Activated T-helper 9 cell treated with anti-CD3 and anti-CD28 coated beads, Interleukin-2, amount 50 U/mL, for 16 hours (primary cell): ENCODE data around the gene CPNE4.

Source experiments
- DNase-seq: peaks from one replicate; pipeline ENCODE4 v3.0.0-alpha.2; 2020; ENCODE audit warnings: low read depth

The CPNE4 gene

DNA sequence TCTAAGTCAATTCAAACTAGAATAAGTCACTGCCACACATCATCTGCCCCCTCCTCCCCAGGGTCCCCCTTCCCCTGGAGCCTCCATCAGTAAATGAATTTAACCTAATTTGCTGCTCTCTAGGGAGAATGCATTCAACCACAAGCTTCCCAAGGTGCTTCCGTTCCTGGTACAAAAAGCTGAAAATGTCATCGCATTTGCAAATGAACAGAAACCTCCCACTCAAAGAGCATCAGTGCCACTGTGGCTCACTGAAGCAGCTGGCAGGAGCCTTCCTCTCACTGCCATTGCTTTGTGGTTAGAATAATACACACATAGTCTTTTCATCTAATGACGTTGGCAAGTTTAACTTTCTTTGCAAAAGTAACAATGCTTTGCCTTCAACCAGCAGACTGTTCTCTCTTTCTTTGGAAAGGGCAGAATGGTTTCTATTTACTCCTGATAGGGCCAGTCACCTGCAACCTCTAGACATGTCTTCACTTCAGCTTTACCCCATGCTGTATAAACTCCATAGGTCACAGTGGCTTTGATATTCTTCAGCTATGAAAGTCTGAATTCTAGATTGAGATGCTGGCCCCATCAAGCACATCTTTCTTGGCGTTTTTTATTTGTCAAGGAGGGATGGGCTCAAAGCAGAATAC lies 238.1 kb downstream of the CPNE4 start:
- no peak for DNase-seq

DNA sequence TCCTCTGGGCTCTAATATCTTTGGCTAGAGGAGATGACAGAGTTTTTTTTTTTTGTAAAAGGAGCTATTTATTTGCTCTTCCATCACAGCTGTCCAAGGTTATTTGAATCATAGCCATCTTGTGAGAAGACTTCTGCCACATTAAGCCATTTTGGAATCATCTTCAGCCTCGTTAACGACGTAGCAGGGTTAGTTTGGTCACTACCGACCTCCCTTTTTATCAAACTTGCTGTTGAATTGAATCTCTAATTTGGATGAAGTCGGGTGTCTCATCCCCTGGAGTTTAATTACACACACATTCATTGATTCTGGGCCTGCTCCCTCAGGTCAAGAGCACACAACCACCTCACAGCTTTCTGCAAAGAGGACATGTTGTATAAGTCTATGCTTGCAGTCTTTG lies 238.7 kb downstream of the CPNE4 start:
- no peak for DNase-seq

DNA sequence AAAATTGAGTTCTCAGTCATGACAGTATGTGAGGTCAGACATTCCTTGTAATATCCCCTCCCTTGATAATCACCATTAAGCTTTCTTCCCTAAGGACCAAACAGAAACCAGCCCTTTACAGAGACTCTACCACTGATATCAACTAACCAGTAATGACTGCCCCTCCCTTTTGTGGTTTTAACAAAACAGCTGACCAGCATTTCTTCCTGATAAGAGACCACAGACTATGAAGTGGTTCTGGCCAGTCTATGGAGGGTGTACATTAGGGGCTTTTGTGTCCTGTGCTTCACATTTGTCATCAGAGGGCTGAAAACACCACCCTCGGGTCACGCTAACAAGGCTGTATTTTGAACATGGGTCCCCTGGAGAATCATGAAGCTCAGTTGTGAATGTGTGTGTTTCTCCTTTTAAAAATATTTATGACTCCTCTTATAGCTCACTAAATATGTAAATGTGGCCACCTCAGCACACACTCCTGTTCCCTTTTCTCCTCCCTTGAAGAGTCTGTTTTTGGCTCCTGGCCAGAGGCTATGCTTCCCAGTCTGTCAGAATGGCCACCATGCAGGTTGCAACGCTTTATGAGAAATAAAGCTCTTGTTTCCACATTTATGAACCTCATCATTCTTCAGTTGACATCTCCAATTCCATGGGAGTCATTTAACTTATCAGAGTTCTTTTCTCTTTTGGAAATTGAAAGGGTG lies 239.3 kb downstream of the CPNE4 start:
- DNase-seq, result no peak

DNA sequence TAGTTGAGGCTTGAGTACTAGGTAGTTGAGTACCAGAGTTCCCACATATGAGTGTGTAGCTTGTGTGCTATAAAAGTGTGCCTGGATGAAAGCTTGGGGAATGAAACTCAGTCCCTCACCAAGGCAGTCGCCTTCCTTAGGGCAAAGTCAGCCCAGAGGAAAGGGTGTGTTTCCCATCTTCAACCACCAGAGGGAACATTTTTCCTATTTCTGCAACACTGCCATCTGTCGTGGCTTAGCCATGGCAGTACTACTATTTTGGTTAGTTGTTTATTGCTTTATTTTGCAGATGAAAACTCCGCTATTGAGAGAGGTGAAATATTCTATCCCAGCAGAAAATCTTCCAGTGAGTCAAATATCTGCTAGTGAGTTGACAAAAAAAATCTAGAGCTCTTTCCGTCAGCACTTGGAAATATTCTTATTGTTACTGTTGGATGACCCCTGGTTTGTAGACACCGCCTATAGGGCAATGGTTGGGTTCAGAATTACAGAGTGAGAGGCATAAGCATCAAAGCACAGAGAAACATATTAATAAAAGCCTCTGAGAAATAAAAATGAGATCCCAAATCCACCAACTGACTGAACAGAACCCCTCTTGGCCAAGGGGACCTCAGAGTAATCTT lies 239.9 kb downstream of the CPNE4 start:
- DNase-seq, result no peak

DNA sequence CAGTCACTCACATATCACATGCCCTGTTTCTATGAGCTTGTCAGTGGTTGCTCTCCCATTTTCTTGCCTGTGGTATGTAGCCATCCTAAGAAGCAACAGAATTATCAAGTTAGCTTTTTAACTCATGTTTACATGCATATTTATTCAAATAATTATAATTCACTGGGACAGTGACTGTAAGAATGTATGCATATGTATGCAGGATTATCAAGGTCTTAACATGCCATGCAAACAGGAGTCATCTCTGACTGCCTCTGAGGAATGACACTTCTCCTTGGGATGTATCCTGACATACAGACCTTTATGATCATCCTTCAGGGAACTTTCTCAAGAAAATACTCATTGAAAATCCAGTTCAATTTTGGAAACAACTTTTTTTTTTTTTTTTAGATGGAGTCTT lies 240.9 kb downstream of the CPNE4 start:
- DNase-seq, result no peak

DNA sequence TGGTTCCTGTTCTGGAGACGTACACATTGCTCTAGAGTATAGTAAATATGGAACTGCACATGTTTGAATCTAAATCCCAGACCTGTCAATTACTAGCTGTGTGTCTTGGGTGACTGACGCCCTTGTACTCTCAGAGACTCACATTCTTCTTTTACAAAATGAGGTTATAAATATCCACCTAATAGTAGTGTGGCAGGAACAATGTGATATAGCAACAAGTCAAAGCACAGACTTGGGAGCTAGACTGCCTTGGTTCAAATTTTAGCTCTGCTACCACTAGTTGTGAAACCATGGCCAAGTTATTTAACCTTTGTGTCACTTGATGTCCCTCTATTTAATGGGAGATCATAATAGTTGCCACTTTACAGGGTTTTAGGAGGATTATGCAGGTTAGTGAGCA lies 245.6 kb downstream of the CPNE4 start:
- DNase-seq, result no peak

DNA sequence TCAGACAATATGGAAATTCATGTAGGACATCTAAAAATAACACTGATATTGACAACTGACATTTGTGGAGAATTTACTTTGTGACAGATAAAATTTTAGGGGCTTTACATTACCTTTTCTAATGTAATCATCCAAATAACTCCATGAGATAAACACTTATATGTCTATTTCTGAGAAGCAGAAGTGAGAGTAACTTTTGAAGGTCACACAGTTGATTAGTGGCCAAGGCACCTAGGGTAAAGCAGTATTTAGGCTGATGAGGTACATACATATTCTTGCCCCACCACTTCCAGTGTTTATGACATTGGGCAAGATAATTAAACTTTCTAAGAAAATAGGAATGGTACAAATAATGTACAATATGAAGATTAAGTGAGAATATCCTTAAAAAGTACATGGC lies 248.4 kb downstream of the CPNE4 start:
- DNase-seq, result no peak

DNA sequence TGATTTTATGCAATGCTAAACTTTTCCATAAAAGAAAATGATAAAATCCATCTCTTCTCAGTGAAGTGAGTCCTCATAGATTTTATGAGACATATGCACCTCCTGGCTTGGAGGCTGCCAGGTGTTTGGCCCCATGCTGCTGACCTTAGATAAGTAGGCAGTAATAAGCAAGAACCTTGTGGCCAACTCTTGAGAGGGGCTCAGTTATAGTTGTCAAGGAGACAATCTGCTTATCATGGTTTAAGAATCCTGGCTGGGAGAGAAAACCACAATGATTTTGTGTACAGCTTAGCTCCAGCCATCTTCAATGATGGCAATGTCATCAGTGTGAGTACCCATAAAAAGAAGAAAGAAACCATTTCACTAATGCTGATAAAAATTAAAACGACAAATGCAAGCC lies 252.1 kb downstream of the CPNE4 start:
- no peak for DNase-seq

DNA sequence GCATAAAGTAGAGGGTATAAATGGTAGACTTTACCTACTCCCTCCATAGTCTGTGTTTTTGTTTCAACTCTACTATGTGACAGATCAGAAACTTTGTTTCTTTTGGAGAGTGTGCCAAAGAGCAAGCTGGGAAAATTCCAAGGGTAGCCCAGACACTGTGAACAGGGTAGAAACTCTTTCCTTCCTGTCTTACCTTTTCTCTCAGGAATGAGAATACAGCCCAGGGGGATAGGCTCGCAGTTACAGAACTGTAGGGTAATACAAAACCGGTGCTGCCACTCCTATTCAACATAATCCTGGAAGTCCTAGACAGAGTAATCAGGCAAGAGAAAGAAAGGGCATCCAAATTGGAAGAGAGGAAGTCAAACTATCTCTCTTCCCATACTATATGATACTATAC lies 256.3 kb downstream of the CPNE4 start:
- DNase-seq, result no peak

DNA sequence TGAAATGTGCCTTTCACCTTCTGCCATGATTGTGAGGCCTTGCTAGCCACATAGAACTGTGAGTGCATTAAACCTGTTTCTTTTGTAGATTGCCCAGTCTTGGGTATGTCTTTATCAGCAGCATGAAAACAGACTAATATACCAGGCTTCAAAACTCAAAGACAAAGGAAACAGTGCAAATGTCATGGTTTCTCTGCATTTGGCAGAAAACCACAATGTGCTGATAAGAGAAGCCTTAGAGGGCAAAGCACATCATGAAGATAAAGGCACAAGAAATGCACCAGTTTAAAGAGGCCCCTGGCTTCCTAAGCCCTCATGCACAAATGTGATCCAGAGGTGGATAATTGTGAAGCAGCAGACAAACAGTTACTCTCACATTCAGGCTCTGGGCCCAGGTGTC lies 259.2 kb downstream of the CPNE4 start:
- no peak for DNase-seq

DNA sequence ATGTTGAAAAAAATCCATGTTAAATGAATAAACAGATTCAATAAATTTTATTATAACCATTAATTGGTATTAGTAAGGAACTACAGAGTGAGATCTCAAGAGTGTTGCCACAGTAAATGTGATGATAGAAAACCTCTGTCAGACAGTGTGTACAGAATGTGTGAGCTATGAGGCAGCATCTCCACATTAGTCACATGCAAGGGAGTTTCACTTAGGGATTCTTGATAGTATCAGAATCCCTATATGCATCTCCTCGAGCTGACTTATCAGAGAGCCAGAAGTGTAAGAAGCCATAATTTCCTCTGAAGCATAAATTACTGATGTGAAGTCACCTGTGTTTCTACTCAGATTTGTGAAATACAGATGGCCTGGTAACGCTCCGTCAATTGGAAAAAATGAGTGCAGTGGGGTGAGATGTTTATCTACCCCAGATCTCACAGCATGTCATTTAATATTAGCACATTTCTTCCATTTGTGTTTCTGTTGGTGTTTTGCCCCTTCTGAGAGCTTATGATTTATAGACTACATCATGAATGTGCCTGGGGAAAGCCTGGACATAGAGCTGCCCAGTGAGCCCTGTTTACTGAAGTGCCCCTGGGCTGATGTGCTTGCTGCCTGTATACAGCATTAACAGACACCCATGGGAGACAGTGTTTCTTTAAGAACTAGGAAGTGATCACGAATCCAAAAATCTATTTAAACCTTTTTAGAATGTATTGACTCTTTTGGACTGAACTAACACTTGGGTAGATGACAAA lies 262.4 kb downstream of the CPNE4 start:
- no peak for DNase-seq

DNA sequence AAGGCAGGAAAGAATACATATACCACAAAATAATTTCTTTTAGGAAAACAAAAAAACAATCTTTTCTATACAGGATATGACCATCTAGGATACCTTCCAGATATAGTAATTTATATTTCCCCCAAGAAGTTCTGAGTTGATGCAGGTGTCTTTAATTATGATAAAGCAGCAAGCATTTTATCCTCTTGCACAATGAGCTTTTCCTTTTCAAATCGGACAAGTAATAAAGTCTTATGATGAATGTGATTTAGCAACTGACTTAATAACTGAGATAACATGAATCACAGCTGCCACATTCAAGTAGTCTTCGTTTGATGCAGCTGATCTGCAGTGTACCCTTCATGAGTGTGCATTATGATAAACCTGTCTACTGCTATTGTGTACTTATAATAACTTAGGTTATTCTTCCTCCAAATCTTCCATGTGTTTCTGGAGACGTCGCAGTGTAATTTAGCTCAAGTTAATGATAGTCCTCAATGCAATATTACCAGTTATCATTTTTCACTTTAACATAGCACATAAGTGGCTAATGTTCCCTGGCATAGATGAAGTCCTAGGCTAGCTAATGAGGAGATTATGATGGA lies 271.7 kb downstream of the CPNE4 start:
- no peak for DNase-seq

DNA sequence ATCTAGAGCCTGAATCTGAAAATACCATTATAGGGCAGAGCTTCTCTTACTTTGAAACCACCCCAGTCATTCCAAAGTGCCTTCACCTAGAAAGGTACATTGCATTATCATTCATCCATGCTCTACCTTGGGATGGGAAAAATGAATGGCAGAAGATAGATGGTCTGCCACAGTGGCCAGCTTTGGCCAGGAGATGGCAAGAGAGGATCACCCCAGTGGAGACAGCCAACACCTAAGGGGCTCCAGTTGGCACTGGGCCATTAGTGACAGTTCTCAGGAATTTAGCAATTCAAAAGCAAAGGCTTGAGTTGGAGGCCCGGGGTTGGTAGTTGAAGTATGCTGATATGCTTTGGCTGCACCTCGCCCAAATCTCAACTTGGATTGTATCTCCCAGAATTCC lies 278.4 kb downstream of the CPNE4 start:
- no peak for DNase-seq

DNA sequence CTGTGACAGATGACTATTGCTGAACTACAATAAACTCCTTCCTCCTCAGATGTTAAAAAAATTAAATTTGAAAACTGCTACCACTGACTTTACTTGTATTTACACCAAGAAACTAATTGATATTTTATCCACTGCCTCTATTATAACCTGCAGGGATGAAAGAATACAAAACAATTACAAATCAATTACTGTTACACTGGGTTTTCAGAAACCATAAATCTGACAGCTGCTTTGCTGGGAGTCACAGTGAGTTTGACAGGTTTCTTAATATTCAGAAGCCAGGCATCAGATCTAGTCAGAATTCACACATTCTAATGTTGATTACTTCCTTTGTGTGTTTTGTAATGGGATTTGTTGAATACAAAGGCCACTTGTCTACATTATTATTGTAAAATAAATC lies 279.4 kb downstream of the CPNE4 start:
- no peak for DNase-seq

DNA sequence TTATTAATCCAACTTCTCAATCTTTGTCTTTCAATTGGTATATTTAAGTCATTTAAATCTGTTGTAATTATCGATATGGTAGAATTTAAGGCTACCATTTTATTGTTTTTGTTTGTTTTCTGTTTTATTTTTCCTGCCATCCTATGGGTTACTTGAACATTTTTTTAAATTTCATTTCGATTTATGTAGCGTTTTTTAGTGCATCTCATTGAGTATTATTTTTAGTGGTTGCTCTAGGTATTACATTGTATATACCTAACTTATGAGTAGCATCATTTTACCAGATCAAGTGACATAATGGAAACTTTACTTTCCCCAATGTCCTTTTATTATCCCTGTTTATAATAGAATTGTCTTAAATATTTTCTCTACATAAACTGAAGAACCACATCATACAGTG lies 284.6 kb downstream of the CPNE4 start:
- DNase-seq, result no peak

DNA sequence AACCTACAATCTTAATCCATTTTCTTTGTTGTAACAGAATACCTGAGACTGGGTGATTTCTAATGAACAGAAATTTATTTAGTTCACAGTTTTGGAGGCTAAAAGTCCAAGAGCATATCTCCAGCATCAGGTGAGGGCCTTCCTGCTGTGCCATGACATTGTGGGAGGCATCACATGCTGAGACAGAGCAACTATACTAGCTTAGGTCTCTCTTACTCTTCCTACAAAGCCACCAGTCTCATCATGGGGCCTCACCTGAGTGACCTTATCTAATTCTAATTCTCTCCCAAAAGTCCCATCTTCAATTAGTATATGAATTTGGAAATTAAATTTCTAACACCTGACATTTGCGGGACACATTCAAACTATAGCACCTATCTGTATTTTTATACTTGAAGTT lies 285.0 kb downstream of the CPNE4 start:
- DNase-seq, result no peak

DNA sequence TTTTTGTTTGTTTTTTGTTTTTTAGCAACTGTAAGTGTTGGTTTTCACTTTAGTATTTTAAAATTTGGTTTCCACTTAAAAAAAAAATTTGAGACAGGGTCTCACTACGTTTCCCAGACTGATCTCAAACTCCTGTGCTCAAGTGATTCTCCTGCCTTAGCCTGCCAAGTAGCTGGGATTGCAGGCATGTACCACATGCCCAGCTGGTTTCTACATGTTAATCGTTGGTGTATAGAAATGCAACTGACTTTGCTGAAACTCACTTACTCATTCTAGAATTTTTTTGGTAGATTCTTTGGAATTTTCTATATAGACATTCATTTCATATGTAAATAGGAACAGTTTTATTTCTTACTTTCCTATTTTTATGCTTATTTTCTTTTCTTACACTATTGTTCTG lies 287.3 kb downstream of the CPNE4 start:
- no peak for DNase-seq

DNA sequence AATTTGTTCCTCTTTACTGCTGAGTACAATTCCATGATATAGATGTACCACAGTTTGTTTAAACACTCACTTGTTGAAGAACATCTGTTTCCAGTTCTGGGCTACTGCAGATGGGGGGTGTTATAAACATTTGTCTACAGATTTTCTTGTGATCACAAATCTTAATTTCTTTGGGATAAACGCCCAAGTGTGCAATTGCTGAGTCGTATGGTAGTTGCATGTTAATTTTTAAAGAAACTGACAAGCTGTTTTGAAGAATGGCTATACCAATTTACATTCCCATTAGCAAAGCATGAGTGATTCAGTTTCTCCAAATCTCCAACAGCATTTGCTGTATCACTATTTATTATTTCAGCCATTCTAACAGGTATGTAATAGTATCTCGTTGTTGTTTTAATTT lies 290.0 kb downstream of the CPNE4 start:
- DNase-seq, result no peak

DNA sequence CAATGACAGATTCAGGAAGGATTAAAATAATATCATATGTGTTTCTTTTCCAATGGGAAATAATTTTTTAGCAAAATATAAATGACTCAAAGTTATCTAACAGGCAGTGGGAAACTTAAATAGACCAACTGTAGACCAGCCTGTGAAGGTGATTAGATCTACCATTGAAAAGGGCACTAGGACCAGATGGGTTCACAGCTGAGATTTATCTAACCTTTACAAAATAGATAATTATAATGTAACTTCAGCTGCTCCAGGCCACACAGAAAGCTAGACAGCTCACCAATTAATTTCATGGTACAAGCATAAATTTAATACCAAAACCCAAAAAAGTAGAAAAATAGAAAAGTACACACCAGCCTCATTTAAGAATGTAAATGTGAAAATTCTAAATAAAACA lies 291.7 kb downstream of the CPNE4 start:
- no peak for DNase-seq

DNA sequence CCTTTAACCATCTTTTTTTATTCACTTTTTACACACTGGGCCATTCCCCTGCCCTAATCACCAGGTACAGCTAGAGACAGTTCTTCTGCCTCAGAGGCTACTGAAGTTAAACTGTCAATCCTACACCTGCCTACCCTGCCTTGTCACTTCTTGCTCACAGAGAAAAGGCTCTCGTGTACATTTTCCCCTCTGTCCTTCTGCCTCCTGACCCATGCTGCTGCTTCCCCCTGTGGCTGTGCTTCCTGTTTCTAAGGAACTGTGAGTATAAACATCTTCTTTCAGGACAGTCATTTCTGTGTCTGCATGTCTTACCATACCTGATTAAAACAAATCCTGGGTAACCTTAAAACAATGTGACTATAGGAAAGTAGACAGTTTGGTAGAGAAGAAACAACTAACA lies 295.6 kb downstream of the CPNE4 start:
- DNase-seq, result no peak

DNA sequence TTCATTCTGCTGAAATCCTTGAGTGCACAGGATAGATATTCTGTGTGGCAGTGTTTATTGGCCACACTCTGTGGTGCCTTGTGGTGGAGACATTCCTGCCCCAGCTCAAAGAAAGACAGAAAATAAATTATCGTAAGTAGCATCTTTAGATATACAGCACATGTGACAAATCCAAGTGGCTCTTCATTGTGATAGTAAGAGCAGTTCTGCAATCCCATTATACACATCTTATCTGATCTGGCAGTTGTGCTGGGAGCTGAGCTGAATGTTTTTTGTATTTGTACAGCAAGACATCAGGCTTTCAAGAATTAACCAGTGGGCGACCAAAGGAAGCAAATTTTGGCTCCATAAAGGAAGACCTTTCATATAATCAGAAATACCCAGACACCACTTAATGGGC lies 296.7 kb downstream of the CPNE4 start:
- no peak for DNase-seq

DNA sequence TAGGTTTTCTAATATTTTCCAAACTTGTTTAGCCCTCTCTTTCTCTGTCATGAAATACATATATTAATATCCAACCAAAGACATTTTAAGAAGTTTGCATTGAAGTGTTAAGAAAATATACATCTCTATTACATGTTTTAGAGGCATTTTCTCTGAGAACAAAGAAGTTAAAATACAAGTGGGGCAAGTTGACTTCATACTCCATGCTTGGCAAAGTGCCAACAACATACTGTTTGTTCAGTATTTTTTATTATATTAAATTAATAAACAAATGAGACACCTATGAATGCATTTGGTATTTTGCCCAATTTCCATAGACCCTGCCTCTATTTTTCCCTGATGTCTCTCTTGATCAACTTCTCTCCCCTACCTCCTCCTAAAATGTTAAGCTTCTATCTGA lies 299.3 kb downstream of the CPNE4 start:
- DNase-seq, result no peak

DNA sequence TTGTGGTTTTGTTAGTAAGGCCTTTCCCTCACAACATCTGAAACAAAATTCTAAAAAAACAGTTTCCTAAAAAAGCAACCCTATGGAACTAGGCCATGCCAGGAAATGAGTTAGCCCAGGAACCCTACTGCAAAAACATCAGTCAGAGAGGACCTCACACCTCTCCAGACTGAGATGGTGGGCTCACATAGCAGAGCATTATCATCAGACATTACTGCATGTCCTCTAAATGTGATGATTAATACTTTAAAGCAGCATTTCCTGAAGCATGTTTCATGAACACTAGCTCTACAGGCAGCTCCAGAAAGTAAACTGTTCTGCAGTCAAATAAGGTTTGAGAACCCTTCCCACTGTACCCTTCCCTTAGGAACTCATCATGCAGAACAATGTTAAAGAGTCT lies 299.7 kb downstream of the CPNE4 start:
- no peak for DNase-seq
